HG02884 (cell line): ENCODE measurements around the gene CATSPERD.
"Not testable (repeated sequence)": the region's sequence is repeated elsewhere in the genome, so short reads cannot be mapped to it uniquely, and the experiment has no call there.

ENCODE experiments used
- ATAC-seq: cut with Tn5 transposase; IDR thresholded peaks from one replicate; pipeline ENCODE4 v1.9.1; 2021; ENCODE audit warnings: mild to moderate bottlenecking, moderate library complexity; ENCODE audit not compliant: unreplicated experiment

The CATSPERD gene

DNA sequence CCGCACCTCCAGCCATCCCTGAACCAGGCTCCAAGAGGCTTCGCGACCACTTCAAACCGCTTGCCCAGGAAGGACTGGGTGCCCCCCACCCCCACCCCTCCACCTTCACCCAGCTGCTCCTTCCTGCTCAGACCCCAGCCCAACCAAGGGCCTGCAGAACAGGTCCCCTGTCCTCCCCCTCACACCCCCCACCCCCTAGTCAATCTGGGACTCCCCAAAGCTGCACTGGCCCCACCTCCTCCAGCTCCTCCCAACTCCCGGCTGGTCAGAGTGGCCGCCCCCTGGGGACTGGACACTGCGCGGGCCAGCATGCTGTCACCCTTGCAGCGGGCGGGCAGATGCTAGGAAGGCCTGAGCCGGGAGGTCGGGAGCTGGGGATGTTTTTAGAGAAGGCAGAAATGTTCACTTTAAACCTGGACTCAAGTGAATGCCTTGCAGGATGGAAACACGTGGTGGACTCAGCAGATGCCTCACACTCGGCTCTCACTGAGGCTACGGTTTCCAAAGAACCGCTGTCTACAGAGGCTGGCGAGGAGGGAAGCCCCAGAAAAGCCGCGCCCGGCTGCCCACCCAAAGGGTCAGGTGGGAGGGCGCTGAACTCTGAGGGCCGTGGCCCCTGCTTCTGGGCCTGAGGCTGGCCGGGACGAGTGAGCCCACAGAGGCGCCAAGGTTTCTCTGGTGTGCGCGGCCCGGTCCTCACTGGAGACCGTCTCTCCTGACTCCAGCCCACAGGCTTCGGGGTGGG is 22.4 kb upstream of the CATSPERD start:
- ATAC-seq = no peak

GRCh38 chr19:5698635-5699422 is 21.6 kb upstream of the CATSPERD start:
- ATAC-seq = no peak

DNA sequence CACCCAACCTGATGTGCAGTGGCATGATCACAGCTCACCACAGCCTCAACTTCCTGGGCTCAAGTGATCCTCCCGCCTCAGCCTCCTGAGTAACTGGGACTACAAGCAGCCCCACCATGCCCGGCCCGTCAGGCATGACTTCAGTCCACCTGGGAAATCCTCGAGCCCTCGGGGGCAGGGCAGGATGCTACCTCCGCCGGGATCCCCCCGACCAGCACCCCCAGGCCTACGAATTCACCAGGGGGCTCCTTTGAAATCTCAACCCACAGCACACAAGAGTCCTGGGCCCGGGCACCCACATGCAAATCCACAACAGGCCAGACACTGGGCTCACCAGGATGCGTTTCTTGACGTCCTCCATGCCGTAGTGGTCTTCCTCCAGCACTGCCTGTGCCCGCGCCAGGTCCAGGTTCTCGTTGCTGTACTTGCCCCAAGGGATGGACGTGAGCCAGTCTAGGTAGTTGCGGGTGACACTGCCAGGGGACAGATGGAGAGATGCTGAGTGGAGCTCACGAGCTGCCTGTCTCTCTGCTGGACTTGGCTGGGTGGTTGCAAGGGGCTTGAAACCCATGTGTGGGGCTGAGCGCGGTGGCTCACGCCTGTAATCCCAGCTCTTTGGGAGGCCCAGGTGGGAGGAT is 19.9 kb upstream of the CATSPERD start:
- no peak for ATAC-seq

- ATAC-seq = not testable (repeated sequence)
Measured at GRCh38 chr19:5702053-5702410, 18.4 kb upstream of the CATSPERD start.

GRCh38 chr19:5703819-5704818 is 16.3 kb upstream of the CATSPERD start:
- ATAC-seq = no peak

DNA sequence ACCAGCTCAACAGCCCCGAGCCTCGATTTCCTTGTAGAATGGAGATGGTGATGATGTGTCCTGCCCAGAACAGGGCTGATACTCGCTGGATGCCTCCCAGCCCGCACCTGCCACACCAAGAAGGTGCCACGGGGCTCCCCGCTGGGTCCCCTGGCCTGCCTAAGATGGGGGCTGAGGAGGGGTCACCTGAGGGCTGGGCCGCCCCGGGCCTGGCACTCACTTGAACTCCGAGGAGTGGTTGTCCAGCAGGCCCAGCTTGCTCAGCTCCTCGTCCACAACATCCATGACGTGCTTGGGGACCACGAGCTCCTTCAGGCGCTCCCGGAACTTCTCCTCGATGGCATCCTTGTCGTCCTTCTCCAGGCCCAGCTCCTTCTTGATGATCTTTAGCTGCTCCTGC is 14.9 kb upstream of the CATSPERD start:
- ATAC-seq = no peak

DNA sequence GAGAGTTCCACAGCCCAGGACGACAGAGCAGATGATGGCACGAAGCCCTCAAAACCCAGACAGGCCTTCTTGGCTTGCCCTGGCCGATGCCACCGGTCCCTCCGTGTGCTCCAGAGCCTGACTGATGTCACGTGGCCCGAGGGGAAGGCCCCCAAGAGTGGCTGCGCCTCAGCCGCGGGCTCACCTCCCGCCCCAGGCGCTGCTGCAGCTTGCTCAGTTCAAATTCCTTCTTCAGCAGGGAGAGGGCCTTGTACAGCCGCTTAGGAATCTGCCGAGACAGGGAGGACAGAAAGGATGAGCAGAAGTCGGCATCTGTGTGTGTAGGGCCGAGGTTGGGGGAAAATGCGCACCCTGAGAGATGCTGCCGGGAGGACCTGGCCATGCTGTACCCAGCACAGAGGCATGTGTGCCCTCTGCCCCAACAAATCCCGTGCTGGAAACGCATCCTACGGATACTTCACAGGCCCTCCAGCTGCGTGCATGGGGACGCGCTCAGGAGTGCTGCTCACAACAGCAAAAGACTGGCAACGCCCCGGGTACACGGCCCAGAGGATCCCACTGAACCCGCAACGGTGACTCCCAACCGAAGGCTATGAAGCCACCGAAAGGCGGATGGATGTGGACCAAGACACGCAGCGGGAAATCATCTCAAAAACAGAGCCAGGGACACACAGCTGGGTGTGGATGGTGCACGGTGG is 13.4 kb upstream of the CATSPERD start:
- no peak for ATAC-seq

- no peak for ATAC-seq
Measured at GRCh38 chr19:5707576-5708575, 12.6 kb upstream of the CATSPERD start.

GRCh38 chr19:5711025-5711424 is 9.4 kb upstream of the CATSPERD start:
- no peak for ATAC-seq

DNA sequence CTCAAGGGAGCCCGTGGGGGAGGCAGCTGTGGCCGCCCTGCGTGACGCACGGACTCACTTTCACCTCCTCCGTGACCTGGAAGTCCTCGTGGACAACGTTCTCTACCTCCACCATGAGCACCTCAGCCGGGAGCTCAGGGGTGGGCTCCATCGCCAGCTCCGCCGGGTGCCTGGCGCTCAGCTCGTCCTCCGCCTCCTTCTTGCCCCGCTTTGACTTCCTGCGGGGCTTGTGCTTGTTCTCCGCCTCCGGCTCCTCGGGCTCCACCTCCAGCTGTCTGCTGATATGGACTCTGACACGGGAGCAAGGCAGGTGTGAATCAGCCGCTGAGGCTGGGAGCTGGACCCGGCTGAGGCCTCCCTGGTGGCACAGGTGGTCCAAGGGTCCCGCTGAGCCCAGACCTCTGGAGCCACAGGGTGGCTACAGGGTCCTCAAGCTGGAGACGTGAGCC is 8.7 kb upstream of the CATSPERD start:
- ATAC-seq = no peak

GRCh38 chr19:5713228-5713627 is 7.2 kb upstream of the CATSPERD start:
- no peak for ATAC-seq

DNA sequence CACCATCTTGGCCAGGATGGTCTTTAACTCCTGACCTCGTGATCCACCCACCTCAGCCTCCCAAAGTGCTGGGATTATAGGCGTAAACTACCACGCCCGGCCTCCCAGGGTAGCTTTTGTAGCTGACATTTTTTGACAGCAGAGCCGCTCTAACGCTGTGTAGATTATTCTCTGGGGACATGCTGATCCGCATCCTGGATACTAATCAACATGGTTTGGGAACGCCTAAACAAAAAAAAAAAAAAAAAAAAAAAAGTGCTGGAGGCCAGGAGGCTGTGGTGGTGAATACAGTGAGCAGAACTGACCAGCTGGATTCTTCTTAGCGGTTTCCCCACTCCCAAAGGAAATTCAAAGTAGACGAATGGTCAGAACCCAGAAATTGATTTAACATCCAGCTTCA is 5.6 kb upstream of the CATSPERD start:
- no peak for ATAC-seq

- ATAC-seq = no peak
Measured at GRCh38 chr19:5717215-5717935, 3.1 kb upstream of the CATSPERD start.

GRCh38 chr19:5718037-5718578 is 2.3 kb upstream of the CATSPERD start:
- ATAC-seq = no peak

- no peak for ATAC-seq
Measured at GRCh38 chr19:5718579-5719273, 1.7 kb upstream of the CATSPERD start.

DNA sequence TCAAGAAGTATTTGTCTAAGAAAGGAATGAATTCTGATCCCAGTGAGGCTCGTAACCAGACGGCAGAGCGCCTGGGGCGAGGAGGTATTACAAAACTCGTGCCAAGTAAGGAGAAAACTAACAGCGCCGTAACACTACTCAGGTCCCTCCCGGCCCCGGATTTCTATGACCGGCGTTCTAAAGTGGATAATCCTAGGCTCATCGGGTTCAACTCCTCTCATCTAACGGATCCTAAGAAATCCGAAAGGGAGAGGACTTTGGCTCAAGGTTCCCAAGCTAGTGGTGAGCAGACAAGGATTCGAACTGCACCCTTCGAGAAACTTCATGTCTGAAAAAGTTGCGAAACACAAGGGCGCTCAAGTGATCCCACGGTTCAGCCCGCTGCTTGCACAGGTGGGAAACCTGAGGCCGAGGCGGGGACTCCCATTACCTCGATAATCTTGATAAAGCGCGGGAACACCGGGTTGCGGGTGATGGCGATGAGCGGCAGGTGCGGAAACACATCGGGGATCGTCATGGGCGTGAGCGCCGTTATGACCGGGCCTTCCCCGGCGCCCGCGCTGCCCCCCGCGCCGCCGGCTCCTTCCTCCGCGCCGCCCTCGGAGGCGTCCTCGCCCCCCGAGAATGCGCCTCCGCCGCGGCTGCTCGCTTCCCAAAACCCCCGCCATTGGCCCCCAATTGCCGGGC is 1.0 kb upstream of the CATSPERD start:
- no peak for ATAC-seq
